ENCODE data around the gene BAAT.

BAAT gene

DNA sequence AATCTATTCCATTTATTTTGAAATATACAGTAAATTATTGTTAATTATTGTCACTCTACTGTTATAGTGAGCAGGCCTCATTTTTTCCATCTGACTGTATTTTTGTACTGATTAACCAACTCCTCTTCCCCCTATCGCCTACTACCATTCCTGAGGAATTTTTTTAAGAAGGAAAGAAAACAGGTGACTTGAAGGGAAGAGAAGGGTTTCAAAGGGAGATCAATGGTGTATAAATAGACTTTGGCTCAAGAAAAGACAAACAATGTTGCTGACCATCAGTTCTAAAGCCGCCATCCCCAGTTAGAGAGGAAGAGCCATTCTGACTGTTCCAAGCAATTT, 69.7 kb downstream of the BAAT start:
- DNase-seq (ENCODE audit: low read depth), result no peak

- DNase-seq (ENCODE audit: low read depth), result no peak
Observed at GRCh38 chr9:101312661-101313060, 72.1 kb downstream of the BAAT start.

- no peak for DNase-seq (ENCODE audit: low read depth)
Observed at GRCh38 chr9:101311758-101312420, 72.9 kb downstream of the BAAT start.

DNA sequence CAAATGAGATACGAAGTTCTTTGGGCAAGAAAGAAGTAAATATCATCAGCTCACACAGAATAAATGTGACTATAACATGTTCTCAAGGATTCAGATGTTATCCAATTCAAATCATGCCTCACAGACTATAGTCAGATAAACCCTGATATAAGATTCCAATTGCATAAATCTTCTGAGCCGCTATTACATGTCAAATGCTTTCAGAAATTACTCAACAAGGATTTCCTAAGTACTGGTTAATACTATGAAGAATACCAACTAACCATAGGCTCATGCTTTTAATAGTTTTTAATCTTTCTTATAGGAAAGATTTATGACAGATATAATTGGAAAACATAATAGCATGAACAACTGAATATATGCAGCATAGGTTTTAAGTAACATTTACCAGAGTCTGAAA, 73.6 kb downstream of the BAAT start:
- DNase-seq (ENCODE audit: low read depth), result no peak

Data from activated T-helper 9 cell treated with anti-CD3 and anti-CD28 coated beads, Interleukin-2, amount 50 U/mL, for 16 hours (primary cell).